ENCODE data around the gene TMEM150A.
A peak's percentile ranks its signal among the peaks of the same experiment; 100 is the strongest.

The TMEM150A gene

GRCh38 chr2:85580206-85580605 lies 22.3 kb downstream of the TMEM150A start:
- Histone ChIP-seq H3K27me3 (ENCODE audit: insufficient read depth, low read length, poor library complexity, severe bottlenecking) (no peaks in the 10 kb centered on the region), H4K20me1 (ENCODE audit: insufficient read depth, low read length, poor library complexity, severe bottlenecking) (no peaks in the 10 kb centered on the region), H3K9ac (ENCODE audit: low read depth, low read length, poor library complexity, severe bottlenecking) (peak overlapping the region; percentile 84), H3K9me2 (replicated peaks; ENCODE audit: low read depth, low read length) (no peaks in the 10 kb centered on the region), H3K4me1 (ENCODE audit: insufficient read depth, low read length, poor library complexity, severe bottlenecking) (peaks cover 38% of the 10 kb centered on the region), H3K4me3 (ENCODE audit: low read length, poor library complexity, severe bottlenecking) (peak overlapping the region; percentile 84), H3K79me2 (ENCODE audit: insufficient read depth, low read length) (peaks cover 48% of the 10 kb centered on the region), H3F3A (ENCODE audit: low read depth) (no peaks in the 10 kb centered on the region), H2AFZ (ENCODE audit: low read length) (no peak overlapping the region), H3K4me2 (ENCODE audit: low read depth, low read length, poor library complexity, severe bottlenecking) (peak overlapping the region; percentile 85), H3K36me3 (ENCODE audit: insufficient read depth, low read length) (no peaks in the 10 kb centered on the region), H3K9me3 (ENCODE audit: insufficient read depth, low read depth, low read length) (no peaks in the 10 kb centered on the region)
- TF ChIP-seq CTCF (conservative IDR thresholded peaks at IDR 0.05; ENCODE audit: low read length) (no peak), EZH2phosphoT487 (IDR thresholded peaks at IDR 0.05; ENCODE audit: borderline replicate concordance) (no peak)

- no peaks in the 10 kb centered on the region for H3K36me3 ChIP-seq (ENCODE audit: insufficient read depth, low read length)
- H3K9ac ChIP-seq (ENCODE audit: low read depth, low read length, poor library complexity, severe bottlenecking) = peak overlapping the region; percentile 84
- H3K9me3 ChIP-seq (ENCODE audit: insufficient read depth, low read depth, low read length) = no peaks in the 10 kb centered on the region
- H3K4me3 ChIP-seq (ENCODE audit: low read length, poor library complexity, severe bottlenecking) = peak overlapping the region; percentile 84
- H3K79me2 ChIP-seq (ENCODE audit: insufficient read depth, low read length) = peaks cover 40% of the 10 kb centered on the region
- H3K27me3 ChIP-seq (ENCODE audit: insufficient read depth, low read length, poor library complexity, severe bottlenecking) = no peaks in the 10 kb centered on the region
- H4K20me1 ChIP-seq (ENCODE audit: insufficient read depth, low read length, poor library complexity, severe bottlenecking) = no peaks in the 10 kb centered on the region
- H3K4me2 ChIP-seq (ENCODE audit: low read depth, low read length, poor library complexity, severe bottlenecking) = peak overlapping the region; percentile 85
- no peaks in the 10 kb centered on the region for H3K9me2 ChIP-seq (replicated peaks; ENCODE audit: low read depth, low read length)
- no peaks in the 10 kb centered on the region for H3F3A ChIP-seq (ENCODE audit: low read depth)
- H3K4me1 ChIP-seq (ENCODE audit: insufficient read depth, low read length, poor library complexity, severe bottlenecking) = peaks cover 30% of the 10 kb centered on the region
- H2AFZ ChIP-seq (ENCODE audit: low read length) = 0 out of 2 replicates have a peak overlapping the region, but pooled peaks have one; percentile 26
- no peak for TF ChIP-seq EZH2phosphoT487 (IDR thresholded peaks at IDR 0.05; ENCODE audit: borderline replicate concordance)
Measured at GRCh38 chr2:85579266-85579935, 23.1 kb downstream of the TMEM150A start.

- H3K79me2 ChIP-seq (ENCODE audit: insufficient read depth, low read length) = peaks cover 40% of the 10 kb centered on the region
- no peaks in the 10 kb centered on the region for H4K20me1 ChIP-seq (ENCODE audit: insufficient read depth, low read length, poor library complexity, severe bottlenecking)
- peak overlapping the region; percentile 84 for H3K4me3 ChIP-seq (ENCODE audit: low read length, poor library complexity, severe bottlenecking)
- H2AFZ ChIP-seq (ENCODE audit: low read length) = peak overlapping the region; percentile 72
- no peaks in the 10 kb centered on the region for H3F3A ChIP-seq (ENCODE audit: low read depth)
- no peaks in the 10 kb centered on the region for H3K9me3 ChIP-seq (ENCODE audit: insufficient read depth, low read depth, low read length)
- H3K4me1 ChIP-seq (ENCODE audit: insufficient read depth, low read length, poor library complexity, severe bottlenecking) = peaks cover 24% of the 10 kb centered on the region
- no peaks in the 10 kb centered on the region for H3K27me3 ChIP-seq (ENCODE audit: insufficient read depth, low read length, poor library complexity, severe bottlenecking)
- no peaks in the 10 kb centered on the region for H3K36me3 ChIP-seq (ENCODE audit: insufficient read depth, low read length)
- no peak for TF ChIP-seq CTCF (conservative IDR thresholded peaks at IDR 0.05; ENCODE audit: low read length)
- no peak for TF ChIP-seq EZH2phosphoT487 (IDR thresholded peaks at IDR 0.05; ENCODE audit: borderline replicate concordance)
- peak overlapping the region; percentile 85 for H3K4me2 ChIP-seq (ENCODE audit: low read depth, low read length, poor library complexity, severe bottlenecking)
- H3K9me2 ChIP-seq (replicated peaks; ENCODE audit: low read depth, low read length) = no peaks in the 10 kb centered on the region
- peak overlapping the region; percentile 84 for H3K9ac ChIP-seq (ENCODE audit: low read depth, low read length, poor library complexity, severe bottlenecking)
Measured at GRCh38 chr2:85578243-85579180, 24.0 kb downstream of the TMEM150A start.

Data from Loucy (cell line).